GM19452 (cell line): ENCODE data around the gene CPSF7.
"Not testable (repeated sequence)": the region's sequence is repeated elsewhere in the genome, so short reads cannot be mapped to it uniquely, and the experiment has no call there.

Experiments used
- ATAC-seq: cut with Tn5 transposase; IDR thresholded peaks from one replicate; pipeline ENCODE4 v1.9.1; 2021; ENCODE audit not compliant: unreplicated experiment

Gene CPSF7

GRCh38 chr11:61442616-61443015 is 12.8 kb upstream of the CPSF7 start:
- ATAC-seq: no peak

GRCh38 chr11:61439615-61440014 is 9.8 kb upstream of the CPSF7 start:
- no peak for ATAC-seq

DNA sequence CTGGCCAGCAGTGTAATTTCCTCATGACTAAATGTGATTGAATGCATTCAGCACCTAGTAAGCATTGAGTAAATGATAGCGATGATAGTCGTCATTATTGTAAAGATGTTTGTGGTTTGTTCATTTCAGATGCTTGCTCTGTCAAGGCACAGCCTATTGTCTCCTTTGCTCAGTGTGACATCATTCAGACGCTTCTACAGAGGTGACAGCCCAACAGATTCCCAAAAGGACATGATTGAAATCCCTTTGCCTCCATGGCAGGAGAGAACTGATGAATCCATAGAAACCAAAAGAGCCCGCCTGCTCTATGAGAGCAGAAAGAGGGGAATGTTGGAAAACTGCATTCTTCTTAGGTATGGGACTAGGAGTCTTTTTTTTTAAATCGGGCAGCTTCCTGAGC is 7.7 kb upstream of the CPSF7 start:
- ATAC-seq: no peak

DNA sequence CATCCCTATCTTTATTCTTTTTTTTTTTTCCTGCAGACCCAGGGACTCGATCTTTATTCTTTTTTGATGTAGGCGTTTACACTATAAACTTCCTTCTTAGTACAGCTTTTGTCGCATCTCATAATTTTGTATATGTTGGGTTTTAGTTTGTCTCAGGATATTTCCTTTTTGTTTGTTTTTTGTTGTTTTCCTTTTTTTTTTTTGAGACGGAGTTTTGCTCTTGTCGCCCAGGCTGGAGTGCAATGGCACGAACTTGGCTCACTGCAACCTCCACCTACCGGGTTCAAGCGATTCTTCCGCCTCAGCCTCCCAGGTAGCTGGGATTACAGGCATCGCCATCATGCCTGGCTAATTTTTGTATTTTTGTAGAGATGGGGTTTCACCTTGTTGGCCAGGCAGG is 1.1 kb upstream of the CPSF7 start:
- ATAC-seq: not testable (repeated sequence)

DNA sequence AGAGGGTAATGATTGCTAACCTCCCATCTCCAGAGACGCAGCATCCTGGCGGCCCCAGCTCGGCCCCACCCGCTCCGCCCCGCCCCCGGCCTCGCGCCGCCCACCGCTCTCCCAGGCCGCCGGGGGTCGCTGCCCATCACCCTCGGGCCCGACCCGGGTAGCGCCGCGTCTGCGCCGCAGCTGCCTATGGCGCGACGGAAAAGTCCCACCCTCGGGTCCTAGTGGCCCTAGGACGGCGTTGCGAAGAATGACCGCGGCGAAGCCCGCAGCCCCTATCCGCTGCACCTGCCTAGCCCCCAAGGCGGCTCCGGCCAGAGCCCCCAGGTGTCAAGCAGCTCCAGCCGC is 457 bp downstream of the CPSF7 start:
- ATAC-seq: peak; percentile 57

GRCh38 chr11:61425367-61426131 is 4.2 kb downstream of the CPSF7 start:
- no peak for ATAC-seq

DNA sequence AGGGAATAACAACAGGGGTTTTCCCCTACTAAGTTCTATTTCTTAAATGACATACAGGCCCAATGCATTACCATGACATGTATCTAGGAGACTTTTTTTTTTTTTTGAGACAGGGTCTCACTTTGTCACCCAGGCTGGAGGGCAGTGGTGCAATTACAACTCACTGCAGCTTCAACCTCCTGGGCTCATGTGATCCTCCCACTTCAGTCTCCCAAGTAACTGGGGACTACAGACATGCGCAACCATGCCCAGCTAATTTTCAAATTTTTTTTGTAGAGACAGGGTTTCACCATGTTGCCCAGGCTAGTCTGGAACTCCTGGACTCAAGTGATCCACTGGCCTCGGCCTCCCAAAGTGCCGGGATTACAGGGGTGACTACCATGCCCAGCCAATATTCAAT is 7.5 kb downstream of the CPSF7 start:
- no peak for ATAC-seq

- no peak for ATAC-seq
Measured at GRCh38 chr11:61418136-61418535, 11.6 kb downstream of the CPSF7 start.

DNA sequence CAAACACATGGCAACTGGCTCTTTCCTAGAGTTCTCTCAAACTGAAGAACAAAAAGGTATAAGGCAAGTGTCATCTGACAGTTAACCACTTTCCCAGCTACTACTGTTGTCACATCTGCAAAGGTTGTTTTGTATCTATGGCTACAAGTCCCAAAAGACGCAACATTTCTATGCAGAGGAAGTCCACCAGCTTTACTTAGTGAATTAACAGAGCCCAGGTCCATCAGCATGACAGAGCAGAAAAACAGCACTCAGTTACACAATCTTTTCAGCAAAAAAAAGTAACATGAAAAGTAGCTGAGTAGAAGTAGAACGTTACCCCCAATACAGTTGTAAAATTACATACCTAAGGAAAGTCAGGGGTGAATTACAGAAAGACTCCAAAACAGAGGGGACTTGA is 12.1 kb downstream of the CPSF7 start:
- no peak for ATAC-seq

GRCh38 chr11:61416941-61417340 is 12.8 kb downstream of the CPSF7 start:
- no peak for ATAC-seq

DNA sequence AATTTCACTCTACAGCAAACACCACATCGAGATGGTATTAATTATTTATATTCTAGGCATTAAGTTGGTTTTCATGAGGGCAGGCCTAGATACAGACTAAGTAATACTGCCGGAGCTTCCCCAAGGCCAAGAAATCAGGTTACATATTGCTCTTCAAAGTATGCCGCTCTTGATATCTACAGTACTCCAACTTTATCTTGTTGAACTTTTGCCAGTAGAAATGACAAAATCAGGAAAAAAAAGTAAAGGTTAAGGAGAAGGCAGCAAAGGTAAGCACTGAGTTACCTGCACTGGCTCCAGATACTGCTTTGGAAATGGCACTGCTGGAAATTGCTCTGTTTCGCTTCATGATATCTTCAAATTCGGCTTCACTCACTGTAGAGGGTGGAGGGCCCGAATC is 14.4 kb downstream of the CPSF7 start:
- no peak for ATAC-seq

GRCh38 chr11:61414547-61414946 is 15.2 kb downstream of the CPSF7 start:
- ATAC-seq: no peak

DNA sequence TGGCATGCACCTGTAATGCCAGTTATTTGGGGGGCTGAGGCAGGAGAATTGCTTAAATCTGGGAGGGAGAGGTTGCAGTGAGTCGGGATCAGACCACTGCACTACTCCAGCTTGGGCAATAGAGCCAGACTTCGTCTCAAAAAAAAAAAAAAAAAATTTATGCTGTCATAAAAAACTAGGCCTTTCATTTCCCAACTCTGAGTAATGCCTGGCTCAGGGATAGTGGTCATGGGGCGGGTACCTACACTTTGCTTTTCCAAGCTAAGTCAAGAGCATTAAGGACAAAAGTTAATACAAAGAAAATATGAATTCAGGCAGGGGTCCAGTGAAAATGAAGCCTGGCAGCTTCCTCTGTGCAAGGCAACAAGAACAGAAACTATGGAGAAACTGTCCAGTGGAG is 16.3 kb downstream of the CPSF7 start:
- ATAC-seq: no peak

DNA sequence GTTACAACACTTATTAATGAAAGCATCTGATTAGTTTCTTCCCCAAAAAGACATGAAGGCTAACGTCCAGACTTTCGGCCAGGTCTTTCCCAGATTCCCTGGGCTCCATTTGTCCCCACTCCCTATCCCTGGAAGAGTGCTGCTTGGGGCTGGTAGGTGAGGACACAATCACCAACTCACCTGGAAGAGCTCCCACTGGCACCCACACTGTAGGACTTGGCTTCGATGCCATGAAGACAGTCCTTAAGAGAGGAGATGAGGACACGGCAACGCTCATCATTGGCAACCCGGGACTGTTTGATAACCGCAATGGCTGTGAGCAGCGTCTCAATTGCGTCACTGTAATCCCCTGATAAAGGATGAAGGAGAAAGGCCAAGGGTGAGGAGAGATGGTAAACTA is 18.2 kb downstream of the CPSF7 start:
- no peak for ATAC-seq

DNA sequence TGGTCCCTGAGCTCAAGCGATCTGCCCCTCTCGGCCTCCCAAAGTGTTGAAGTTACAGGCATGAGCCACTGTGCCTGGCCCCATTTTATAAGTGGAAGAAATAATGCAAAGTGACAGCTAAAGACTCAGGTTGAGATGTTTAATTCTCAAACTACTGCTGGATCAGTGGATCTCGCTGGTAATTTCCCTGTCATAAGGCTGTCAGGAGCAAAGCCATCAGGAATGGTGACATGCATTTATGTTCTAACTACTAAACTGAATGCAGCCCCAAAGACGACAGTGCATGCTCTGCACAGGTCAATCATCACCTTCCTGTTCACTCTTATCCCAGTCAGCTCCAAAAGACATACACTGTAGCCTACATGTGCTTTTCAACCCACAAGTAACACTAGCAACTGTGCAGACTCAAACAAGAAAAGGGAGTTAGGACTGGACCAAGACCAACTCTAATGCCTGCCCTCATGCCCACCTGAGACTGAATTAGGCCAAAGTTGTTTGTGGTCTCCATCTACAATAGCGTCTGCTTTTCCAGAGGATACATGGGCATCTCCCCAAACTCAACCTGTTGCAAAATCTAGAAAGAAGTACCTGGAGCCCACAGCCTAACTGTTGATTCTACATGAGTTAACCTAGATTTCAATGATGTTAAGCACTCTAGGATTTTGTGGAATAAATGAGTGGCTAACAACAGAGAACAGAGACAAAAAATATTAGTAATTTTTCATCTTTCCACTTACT is 22.6 kb downstream of the CPSF7 start:
- ATAC-seq: no peak

- no peak for ATAC-seq
Measured at GRCh38 chr11:61406067-61406466, 23.7 kb downstream of the CPSF7 start.

DNA sequence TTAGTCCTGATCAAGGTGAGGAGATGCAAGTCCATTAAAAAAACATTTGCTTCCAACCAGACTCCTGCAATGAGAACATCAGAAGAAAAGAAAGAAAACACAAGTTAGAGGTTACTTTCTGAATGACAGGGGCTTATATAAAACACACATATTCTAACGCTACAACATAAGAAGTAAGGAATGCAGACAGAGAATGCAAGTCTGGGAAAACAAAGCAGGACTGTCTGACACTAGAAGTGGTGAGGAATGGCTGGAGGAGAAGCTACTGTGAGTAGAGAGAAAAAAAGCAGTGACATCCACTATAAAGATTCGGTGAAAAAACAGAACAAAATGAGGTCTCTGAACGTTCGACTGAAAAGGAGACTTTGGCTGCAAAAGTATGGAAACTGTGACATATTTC is 25.1 kb downstream of the CPSF7 start:
- ATAC-seq: no peak

DNA sequence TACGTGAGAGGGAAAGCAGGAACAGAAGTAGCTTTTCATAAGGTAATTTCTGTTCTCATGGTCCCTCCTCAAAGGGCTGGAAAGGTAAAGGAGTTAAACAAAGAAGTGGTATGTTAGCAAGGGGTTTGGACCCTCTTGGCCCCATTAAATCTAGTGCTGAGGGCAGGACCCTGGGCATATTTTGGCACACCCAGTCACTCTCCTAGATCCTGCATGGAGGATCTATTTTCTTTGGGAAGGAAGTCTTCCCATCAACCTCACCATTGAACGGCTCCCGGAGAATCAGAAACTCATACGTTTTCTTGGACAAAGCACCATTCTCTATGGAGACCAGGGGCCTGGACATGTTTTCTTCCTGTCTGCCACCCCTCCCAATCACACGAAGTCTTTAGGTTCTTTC is 25.7 kb downstream of the CPSF7 start:
- ATAC-seq: no peak

GRCh38 chr11:61403658-61404057 is 26.1 kb downstream of the CPSF7 start:
- ATAC-seq: no peak

DNA sequence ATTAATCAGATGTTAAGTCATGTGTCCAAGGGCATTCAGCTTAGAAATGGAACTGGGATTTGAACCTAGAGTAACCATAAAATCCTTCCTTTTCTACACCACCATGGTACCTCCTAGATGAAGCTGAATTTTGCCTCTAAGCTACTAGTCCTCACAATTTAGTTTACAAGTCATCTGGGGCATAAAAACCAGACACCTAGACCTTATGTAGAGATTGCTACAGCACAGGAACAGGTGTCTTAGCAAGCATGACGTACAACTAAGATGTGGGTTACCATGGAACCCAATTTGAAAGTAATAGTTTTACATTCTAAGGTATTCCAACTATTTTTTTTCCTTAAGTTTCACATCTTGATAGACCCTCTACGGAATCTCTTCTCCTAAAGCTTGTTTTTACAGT is 28.2 kb downstream of the CPSF7 start:
- ATAC-seq: no peak

DNA sequence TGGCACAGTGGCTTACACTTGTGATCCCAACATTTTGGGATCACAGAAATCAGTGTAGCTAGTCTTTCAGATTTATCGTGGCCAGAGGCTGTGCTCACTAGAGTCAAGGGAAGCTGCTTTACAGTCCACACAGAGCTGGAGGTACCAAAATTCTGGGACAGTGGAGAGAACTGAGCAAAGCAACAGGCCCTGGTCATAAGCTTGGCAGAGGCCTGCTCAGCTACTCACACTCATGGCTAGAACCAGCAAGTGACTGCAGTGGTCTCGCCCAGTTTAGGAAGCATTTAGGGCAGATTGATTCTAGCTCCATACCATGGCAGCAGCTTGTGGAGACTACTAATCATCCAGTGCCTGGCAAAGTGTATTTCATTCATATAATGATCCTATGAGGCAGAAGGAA is 28.6 kb downstream of the CPSF7 start:
- no peak for ATAC-seq

- no peak for ATAC-seq
Measured at GRCh38 chr11:61392981-61393595, 36.7 kb downstream of the CPSF7 start.
